ENCODE results near the gene RAPSN.

Gene RAPSN

GRCh38 chr11:47453365-47453764, 4.4 kb upstream of the RAPSN start:
- H3K4me3 ChIP-seq (ENCODE audit: low read depth, low read length): no peak overlapping the region
- TF ChIP-seq, protein P1, sequence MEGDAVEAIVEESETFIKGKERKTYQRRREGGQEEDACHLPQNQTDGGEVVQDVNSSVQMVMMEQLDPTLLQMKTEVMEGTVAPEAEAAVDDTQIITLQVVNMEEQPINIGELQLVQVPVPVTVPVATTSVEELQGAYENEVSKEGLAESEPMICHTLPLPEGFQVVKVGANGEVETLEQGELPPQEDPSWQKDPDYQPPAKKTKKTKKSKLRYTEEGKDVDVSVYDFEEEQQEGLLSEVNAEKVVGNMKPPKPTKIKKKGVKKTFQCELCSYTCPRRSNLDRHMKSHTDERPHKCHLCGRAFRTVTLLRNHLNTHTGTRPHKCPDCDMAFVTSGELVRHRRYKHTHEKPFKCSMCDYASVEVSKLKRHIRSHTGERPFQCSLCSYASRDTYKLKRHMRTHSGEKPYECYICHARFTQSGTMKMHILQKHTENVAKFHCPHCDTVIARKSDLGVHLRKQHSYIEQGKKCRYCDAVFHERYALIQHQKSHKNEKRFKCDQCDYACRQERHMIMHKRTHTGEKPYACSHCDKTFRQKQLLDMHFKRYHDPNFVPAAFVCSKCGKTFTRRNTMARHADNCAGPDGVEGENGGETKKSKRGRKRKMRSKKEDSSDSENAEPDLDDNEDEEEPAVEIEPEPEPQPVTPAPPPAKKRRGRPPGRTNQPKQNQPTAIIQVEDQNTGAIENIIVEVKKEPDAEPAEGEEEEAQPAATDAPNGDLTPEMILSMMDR (IDR thresholded peaks at IDR 0.05; ENCODE audit: insufficient read depth, low read depth, low read length, missing control alignments): no peak
- DNase-seq (ENCODE audit: low read depth): no peak

GRCh38 chr11:47451990-47452389, 3.1 kb upstream of the RAPSN start:
- TF ChIP-seq, protein P1 (IDR thresholded peaks at IDR 0.05; ENCODE audit: insufficient read depth, low read depth, low read length, missing control alignments): no peak

GRCh38 chr11:47451436-47451835, 2.5 kb upstream of the RAPSN start:
- TF ChIP-seq, protein P1 (IDR thresholded peaks at IDR 0.05; ENCODE audit: insufficient read depth, low read depth, low read length, missing control alignments): no peak
- H3K4me3 ChIP-seq (ENCODE audit: low read depth, low read length): no peak overlapping the region
- no peak for DNase-seq (ENCODE audit: low read depth)

More at GRCh38 chr11:47451990-47452389, 3.1 kb upstream of the RAPSN start:
- no peak overlapping the region for H3K4me3 ChIP-seq (ENCODE audit: low read depth, low read length)
- DNase-seq (ENCODE audit: low read depth): no peak

DNA sequence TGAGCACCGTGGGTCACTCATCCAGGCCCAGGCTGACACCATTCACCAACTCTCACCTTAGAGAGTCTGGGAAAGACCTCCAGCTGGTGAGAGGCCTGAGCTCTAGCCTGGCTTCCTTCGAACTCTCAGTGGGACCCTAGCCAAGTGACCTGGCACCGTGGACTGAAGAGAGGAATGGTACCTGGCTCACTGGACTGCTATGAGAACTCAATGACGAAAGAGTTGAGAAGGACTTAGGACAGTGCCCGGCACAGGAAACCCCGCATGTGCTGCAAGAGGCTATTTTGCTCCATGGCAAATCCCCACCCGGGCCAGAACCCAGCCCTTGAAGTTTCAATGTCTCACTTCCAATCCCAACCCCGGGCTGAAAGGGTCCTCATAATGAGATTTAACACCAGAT, 605 bp upstream of the RAPSN start:
- no peak overlapping the region for H3K4me3 ChIP-seq (ENCODE audit: low read depth, low read length)
- TF ChIP-seq, protein P1 (IDR thresholded peaks at IDR 0.05; ENCODE audit: insufficient read depth, low read depth, low read length, missing control alignments): no peak
- no peak for DNase-seq (ENCODE audit: low read depth)

DNA sequence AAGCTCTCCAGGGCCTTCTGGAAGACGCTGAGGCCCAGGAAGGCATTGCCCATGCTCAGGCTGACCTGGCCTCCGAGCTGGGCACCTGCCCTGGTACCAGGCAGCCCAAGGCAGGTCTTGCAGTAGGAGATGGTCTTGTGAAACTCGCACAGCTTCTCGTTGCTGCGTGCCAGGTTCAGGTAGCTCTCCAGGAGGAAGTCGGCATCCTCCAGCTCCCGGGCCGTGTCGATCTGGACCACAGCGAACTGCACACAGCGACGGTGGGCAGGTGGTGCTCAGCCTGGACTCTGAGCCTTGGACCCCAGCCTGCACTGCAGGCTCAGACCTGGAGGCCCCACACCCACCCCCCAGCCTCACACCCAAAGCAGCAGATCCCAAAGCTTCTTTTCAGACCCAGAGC, 1.0 kb downstream of the RAPSN start:
- TF ChIP-seq, protein P1 (IDR thresholded peaks at IDR 0.05; ENCODE audit: insufficient read depth, low read depth, low read length, missing control alignments): no peak
- DNase-seq (ENCODE audit: low read depth): no peak
- H3K4me3 ChIP-seq (ENCODE audit: low read depth, low read length): no peak overlapping the region

DNA sequence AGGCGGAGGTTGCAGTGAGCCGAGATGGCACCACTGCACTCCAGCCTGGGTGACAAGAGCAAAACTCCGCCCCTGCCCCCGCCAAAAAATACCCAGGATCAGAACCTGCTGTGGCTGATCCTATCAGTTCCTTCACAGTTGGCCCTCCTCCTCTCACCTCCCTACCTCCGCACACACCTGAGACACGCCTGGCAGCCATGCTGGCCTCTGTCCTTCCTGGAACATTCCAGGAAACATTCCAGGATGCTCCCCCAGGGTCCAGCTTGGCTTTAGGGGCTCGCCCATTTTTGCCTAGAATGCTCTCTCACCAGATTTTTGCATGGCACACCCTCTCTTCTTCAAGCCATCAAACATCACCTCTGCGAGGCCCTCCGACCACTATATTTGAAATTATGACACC, 2.1 kb downstream of the RAPSN start:
- TF ChIP-seq, protein P1 (IDR thresholded peaks at IDR 0.05; ENCODE audit: insufficient read depth, low read depth, low read length, missing control alignments): no peak
- no peak for DNase-seq (ENCODE audit: low read depth)
- H3K4me3 ChIP-seq (ENCODE audit: low read depth, low read length): no peak overlapping the region

DNA sequence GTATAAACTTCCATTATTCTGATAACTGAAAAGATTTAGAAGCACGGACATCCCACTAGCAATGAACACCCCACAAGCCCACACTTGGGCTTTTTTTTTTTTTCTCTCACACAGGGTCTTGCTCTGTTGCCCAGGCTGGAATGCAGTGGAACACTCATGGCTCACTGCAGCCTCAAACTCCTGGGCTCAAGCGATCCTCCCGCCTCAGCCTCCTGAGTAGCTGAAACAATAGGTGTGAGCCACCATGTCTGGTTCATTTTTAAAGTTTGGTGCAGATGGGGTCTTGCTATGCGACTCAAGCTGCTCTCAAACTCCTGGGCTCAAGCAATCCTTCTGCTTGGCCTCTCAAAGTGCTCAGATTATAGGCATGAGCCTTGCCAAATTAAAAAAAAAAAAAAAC, 3.1 kb downstream of the RAPSN start:
- TF ChIP-seq, protein P1 (IDR thresholded peaks at IDR 0.05; ENCODE audit: insufficient read depth, low read depth, low read length, missing control alignments): no peak
- H3K4me3 ChIP-seq (ENCODE audit: low read depth, low read length): no peak overlapping the region
- no peak for DNase-seq (ENCODE audit: low read depth)

Measured in GM12865 (cell line).